ENCODE measurements around the gene HOXB3. TPM values are rescaled to one million over a fixed set of nuclear protein-coding genes. Genes with fewer than 3 reads are reported as not detected.

HOXB3 gene
- polyA plus RNA-seq, 1 experiment = 33.0 TPM

- Histone ChIP-seq H3K4me3 (ENCODE audit: low read depth, low read length) (peak within 1 kb of the TSS; percentile 31), H3K27me3 (ENCODE audit: control insufficient read depth, insufficient read depth, low read length) (peaks cover 3% of the 10 kb centered on the region), H3K9me3 (ENCODE audit: control insufficient read depth, insufficient read depth, low read length) (peaks cover 4% of the 10 kb centered on the region; the same call in 1 of the 2 replicates), H3K27ac (ENCODE audit: low read depth, low read length) (no peak within 1 kb of the TSS)
- TF ChIP-seq CTCF (IDR thresholded peaks at IDR 0.05; ENCODE audit: low read depth, low read length) = no peak
- no peak for DNase-seq (ENCODE audit: low read depth, low spot score)
- CTCF ChIA-PET = interaction anchor here (0.7 to 1.0 kb wide), 2 partner anchors 12 to 268 kb away, joined by 3 to 4 read pairs; partner anchors contain the start of gene HOXB5
- POLR2A ChIA-PET = no interaction called here
Observed at GRCh38 chr17:48604770-48605329, 14.8 kb upstream of the HOXB3 start, which contains the start of gene HOXB6. Gene HOXB6, minus strand, starts transcription at chr17:48604986. Its CDS starts 6,836 bp downstream, at chr17:48598150.

- Histone ChIP-seq H3K27me3 (ENCODE audit: control insufficient read depth, insufficient read depth, low read length) (peaks cover 5% of the 10 kb centered on the region), H3K9me3 (ENCODE audit: control insufficient read depth, insufficient read depth, low read length) (peaks cover 4% of the 10 kb centered on the region; the same call in 1 of the 2 replicates), H3K4me3 (ENCODE audit: low read depth, low read length) (peak overlapping the region; percentile 31), H3K27ac (ENCODE audit: low read depth, low read length) (no peak overlapping the region)
- no peak for DNase-seq (ENCODE audit: low read depth, low spot score)
- POLR2A ChIA-PET = no interaction called here
- CTCF ChIA-PET = interaction anchor here (0.7 kb wide), 2 partner anchors 136 to 267 kb away, joined by 4 read pairs; no protein-coding TSS in a partner anchor
- no peak for TF ChIP-seq CTCF (IDR thresholded peaks at IDR 0.05; ENCODE audit: low read depth, low read length)
Observed at GRCh38 chr17:48603959-48604769, 14.1 kb upstream of the HOXB3 start.

DNA sequence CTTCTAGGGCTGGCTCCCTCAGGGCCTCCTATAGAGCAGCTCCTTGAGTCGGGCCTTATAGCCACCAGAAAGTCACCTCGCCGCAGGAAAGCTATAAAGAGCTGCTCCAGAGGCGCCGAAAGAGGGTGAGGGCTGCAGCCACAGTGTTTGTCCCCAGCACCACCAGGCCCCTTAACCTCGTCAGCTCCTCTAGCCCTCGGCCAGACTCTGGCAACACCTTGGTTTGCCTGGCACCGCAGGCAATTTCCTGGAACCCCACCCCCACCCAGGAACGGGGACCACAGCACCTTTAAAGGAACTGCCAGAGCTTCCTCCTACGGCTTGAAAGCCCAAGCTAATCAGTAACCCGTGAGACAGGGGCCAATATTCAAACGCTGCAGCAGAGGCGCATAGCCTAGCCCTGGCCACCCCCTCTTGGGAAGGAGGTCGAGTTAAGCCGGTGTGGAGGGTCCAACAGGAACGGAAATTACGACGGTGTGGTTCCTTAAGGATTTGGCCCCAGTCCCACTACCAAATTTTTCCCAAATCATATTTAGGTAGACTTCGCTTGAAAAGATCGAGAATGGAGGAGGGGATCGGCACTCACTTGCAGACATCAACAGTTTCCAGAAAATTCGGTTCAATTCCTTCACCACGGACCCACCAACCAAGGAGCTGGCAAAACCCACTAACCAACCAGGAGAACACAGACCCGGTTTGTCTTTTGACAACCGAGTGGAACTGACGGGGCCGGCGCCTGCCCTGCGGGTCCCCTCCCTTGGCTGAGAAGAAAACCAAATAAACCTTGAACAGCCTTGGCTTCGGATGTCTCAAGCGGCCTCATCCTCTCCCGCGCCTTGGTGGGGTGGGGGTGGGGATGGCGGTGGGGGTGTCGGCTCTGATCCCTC is 11.7 kb upstream of the HOXB3 start:
- Histone ChIP-seq H3K27ac (ENCODE audit: low read depth, low read length) (no peak overlapping the region), H3K27me3 (ENCODE audit: control insufficient read depth, insufficient read depth, low read length) (peaks cover 5% of the 10 kb centered on the region), H3K4me3 (ENCODE audit: low read depth, low read length) (no peak overlapping the region), H3K9me3 (ENCODE audit: control insufficient read depth, insufficient read depth, low read length) (peaks cover 4% of the 10 kb centered on the region; the same call in 1 of the 2 replicates)
- POLR2A ChIA-PET = no interaction called here
- no peak for TF ChIP-seq CTCF (IDR thresholded peaks at IDR 0.05; ENCODE audit: low read depth, low read length)
- DNase-seq (ENCODE audit: low read depth, low spot score) = no peak
- CTCF ChIA-PET = interaction anchor here (0.5 to 1.4 kb wide), 5 partner anchors 14 to 294 kb away, joined by 3 to 6 read pairs (median 3); no protein-coding TSS in a partner anchor

DNA sequence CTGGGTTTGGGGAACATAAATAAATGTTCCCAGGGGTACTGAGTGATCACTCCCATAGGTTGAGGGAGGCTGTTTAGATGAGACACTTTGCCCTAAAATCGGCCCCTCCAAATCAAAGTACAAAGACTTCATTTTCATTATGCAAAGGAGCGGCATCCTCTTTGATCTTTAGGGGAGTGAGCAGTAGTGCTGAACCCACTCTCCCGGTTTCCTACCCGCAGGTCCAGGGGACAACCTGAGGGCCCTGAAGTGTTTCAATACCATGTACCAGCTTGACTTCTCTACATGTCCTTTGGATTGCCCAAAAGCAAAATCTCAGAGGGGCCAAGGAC is 11.1 kb upstream of the HOXB3 start:
- peaks cover 3% of the 10 kb centered on the region; the same call in 1 of the 2 replicates for H3K9me3 ChIP-seq (ENCODE audit: control insufficient read depth, insufficient read depth, low read length)
- peaks cover 5% of the 10 kb centered on the region for H3K27me3 ChIP-seq (ENCODE audit: control insufficient read depth, insufficient read depth, low read length)
- POLR2A ChIA-PET = no interaction called here
- CTCF ChIA-PET = interaction anchor here (1.2 to 1.4 kb wide), 2 partner anchors 264 to 293 kb away, joined by 3 to 6 read pairs; no protein-coding TSS in a partner anchor
- no peak for TF ChIP-seq CTCF (IDR thresholded peaks at IDR 0.05; ENCODE audit: low read depth, low read length)
- H3K27ac ChIP-seq (ENCODE audit: low read depth, low read length) = no peak overlapping the region
- no peak overlapping the region for H3K4me3 ChIP-seq (ENCODE audit: low read depth, low read length)
- no peak for DNase-seq (ENCODE audit: low read depth, low spot score)

All from AG04450 (cell line).